NCI-H2107 (cell line): Measurements from ENCODE around the gene EIF5.
"Not testable (repeated sequence)": the region's sequence is repeated elsewhere in the genome, so short reads cannot be mapped to it uniquely, and the experiment has no call there.

Experiments
- DNase-seq: peaks from one replicate; lab custom pipeline; 2025; lab: John Stamatoyannopoulos, UW

EIF5 gene

GRCh38 chr14:103336191-103336590, 2.2 kb downstream of the EIF5 start:
- no peak for DNase-seq

DNA sequence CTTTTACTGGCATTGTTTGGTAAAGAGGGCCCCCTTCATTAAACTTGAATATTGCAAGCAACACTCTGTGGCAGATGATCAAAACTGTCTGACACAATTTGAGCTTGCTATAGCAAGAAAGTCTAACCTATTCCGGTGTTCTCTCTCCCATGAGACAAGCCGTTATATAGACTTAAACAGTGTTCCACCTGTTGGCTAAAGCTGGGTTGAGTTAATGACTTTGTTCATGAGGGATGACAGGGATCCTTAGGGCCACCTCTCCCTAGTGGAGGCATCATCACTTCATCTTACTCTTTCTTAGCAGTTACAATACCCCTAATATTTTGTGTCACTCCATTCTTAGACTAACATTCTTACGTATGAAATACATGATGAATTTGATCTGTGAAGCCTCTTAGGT, 3.8 kb downstream of the EIF5 start:
- DNase-seq, result no peak

DNA sequence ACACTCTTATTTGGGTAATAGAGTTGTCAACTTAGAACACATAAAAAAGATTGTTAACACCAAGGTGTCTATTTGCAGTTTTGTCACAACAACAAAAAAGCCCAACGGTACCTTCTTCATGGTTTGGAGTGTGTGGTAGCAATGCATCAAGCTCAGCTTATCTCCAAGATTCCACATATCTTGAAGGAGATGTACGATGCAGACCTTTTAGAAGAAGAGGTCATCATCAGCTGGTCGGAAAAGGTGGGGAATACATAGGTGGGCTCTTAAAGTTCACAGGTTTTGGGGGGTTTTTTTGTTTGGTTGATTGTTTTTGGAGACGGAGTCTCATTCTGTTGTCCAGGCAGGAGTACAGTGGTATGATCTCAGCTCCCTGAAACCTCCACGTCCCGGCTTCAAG, 5.5 kb downstream of the EIF5 start:
- no peak for DNase-seq

DNA sequence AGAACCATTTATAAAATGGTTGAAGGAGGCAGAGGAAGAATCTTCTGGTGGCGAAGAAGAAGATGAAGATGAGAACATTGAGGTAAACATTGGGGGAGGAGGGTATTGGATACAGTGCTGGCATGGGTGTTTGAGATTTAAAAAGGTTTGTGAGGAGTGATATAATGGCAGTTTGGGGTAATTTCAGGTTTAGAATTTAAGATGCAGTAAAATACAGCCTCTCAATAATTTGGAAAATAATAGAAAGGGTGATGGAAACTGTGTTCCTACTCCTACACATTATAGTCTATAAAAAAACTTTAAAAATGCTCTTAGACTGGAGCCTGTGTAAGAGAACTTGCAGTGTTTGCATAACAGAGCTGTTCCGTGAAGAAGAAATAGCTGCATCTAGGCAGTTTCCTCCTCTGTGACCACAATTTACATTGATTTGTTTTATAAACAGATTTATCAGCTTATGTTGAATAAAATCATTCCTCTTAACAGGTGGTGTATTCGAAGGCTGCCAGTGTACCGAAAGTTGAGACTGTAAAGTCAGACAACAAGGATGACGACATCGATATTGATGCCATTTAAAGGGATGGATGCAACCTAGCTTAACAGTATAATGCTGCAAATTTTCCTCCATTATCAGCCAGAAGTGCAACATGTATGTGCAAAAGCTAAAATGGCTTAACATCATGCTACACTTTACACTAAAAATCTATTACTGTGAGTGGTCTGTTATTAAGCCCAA, 6.6 kb downstream of the EIF5 start:
- DNase-seq, result no peak

- no peak for DNase-seq
These were observed 7.5 kb downstream of the EIF5 start for GRCh38 chr14:103341250-103342129.

GRCh38 chr14:103343164-103343879, 9.3 kb downstream of the EIF5 start:
- no peak for DNase-seq

DNA sequence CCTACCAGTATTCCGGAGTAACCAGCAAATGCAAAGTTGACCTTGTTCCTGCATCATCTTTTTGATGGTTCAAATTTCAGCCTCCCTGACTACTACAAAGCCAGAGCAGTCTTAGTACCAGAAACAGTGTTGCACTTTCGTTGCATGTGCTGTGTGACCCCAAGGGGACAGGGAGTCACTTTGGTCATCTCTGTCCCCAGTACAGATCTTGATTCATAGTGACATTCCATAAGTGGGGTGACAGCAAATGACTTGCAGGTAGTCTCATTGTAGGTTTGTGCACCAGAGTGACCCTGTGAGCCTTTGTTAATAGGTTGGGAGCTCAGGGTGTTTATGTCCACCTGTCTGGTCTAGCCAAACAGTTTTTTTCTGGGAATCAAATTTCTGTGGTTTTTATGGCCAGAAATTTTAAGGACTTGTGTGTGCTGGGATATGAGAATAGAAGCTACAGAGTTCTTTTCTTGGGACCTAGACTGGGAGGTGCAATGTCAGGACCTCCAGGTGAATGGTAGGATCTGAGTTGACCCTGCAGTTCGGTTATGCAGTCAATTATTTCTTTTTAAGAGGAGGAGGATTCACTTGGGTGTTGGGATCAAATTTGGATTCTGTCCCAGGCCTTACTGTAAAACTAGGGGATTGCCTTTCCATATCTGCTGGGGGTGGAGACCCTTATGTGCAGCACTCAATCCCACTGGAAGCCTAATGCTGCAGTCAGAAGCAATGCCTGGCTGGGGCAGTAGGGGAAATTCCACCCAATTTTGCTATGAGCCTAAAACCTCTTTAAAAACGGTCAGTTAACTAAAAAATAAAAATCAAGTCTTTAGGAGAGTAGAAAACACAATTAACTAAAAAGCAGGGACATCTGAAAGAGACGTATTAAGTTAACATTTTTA, 10.1 kb downstream of the EIF5 start:
- no peak for DNase-seq

DNA sequence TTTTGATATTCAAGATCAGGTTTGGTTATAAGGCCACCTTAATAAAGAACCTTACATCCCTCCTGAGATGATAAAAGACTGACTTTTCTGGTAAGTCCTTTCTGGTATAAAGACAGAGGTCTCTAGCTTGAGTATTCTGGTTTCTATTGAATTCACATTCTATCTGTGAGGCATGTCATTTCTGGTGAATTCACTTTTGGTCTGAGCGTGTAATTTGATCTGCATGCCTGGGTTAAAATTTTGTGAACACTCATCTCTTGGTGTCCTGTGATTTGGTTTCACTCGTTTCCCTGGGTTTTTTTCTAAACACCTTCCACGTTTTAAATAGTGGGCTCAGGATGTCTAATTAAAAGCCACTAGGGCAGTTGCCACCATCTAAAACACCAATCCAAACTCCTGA, 12.2 kb downstream of the EIF5 start:
- DNase-seq, result no peak

DNA sequence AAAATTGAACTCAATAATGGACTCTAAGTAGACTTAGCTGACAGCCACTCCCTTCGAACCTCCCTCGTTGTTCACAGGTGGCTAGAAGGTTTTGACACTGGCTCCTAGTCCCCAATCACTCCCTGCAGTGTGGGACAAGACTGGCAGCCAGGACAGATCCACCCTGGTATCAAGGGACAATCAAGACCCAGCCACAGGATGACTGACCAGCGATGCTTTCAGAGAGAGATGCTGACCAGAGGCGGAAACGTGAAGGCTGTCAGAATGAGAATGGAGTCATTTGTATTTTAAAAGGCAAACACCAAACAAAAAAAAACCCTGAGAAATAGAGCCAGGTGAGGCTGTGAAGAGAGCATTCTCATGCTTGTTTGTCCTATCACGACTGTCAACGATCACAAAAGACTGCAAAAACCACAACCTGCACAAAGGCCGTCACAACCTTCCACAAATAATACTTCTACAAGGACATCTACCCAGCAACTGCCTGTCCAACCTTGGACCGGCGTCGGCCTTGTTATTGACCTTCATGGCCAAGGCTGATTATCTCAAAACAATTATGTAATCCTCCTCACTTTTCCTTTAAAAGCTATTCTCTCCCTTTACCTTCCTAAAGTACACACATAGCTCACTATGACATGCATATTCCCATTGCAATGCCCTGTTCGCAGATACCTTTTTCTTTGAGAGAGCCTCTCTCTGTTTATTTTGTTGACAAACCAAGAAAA, 13.2 kb downstream of the EIF5 start:
- no peak for DNase-seq

GRCh38 chr14:103348154-103348553, 14.1 kb downstream of the EIF5 start:
- no peak for DNase-seq

GRCh38 chr14:103349982-103350381, 15.9 kb downstream of the EIF5 start:
- DNase-seq, result no peak

DNA sequence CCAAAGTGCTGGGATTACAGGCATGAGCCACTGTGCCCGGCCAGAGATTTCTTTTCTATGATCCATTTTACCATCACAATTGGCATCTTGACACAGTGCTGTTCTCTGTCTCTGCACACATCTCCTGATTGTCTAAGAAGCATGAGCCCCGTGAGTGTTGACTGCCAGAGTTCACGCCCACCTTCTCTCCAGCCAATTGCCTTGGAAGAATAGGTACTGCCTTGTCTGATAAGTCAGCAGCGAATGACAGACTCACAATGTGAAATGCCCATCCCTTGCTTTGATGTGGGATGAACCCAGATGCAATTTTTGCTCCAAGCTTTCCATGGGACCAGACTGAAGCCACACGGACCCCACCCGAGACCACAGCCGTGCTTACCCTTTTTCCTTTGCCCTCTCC, 19.3 kb downstream of the EIF5 start:
- no peak for DNase-seq

DNA sequence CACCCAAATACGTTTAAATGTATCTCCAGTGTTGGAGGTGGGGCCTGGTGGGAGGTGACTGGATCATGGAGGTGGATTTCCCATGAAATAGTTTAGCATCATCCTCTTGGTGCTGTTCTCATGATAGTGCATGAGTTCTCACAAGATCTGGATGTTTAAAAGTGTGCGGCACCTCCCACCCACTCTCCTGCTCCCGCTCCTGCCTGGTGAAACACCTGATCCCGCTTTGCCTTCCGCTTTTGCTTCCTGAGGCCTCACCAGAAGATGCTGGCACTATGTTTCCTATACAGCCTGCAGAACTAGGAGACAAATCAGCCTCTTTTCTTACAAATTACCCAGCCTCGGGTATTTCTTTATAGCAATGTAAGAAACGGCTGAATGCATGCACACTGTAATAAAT, 20.1 kb downstream of the EIF5 start:
- DNase-seq, result no peak

- DNase-seq, result no peak
These were observed 22.1 kb downstream of the EIF5 start for GRCh38 chr14:103356024-103356682.

DNA sequence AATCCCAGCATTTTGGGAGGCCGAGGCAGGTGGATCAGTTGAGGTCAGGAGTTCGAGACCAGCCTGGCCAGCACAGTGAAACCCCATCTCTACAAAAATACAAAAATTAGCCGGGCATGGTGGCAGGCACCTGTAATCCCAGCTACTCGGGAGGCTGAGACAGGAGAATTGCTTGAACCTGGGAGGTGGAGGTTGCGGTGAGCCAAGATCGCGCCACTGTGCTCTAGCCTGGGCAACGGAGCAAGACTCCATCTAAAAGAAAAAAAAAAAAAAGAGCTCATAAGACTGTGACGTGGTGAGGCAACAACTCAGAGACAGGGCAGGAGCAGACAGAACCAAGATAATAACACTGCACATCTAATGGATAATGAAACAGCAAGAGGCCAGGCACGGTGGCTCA, 23.5 kb downstream of the EIF5 start:
- DNase-seq, result not testable (repeated sequence)

GRCh38 chr14:103360548-103360947, 26.5 kb downstream of the EIF5 start:
- DNase-seq, result no peak

- no peak for DNase-seq
These were observed 27.8 kb downstream of the EIF5 start for GRCh38 chr14:103361867-103362266.

DNA sequence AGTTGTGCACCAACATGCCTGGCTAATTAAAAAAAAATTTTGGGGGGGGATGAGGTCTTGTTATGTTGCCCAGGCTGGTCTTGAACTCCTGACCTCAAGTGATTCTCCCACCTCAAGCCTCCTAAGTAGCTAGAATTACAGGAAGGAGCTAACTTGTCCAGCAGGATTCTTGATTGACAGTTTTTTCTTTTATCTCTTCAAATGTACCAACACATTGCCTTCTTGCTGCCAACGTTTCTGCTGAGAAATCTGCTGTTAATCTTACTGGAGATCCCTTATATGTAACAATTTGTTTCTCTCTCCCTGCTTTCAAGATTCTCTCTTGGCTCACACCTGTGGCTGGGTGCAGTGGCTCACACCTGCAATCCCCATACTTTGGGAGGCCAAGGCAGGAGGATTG, 28.7 kb downstream of the EIF5 start:
- DNase-seq, result no peak

DNA sequence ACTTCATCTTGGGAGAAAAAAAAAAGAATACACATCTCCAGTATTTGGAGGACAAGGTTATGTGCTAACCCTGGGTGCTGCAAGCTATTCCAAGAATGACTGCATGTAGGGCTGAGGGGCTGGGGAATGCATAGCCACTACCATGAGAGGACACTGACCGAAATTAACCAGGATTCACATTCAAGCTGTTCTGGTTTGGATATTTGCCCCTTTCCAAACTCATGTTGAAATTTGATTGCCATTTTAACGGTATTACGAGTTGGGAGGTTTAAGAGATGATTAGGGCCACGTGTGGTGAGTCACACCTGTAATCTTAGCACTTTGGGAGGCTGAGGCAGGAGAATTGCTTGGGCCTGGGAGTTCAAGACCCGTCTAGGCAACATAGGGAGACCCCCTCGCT, 32.7 kb downstream of the EIF5 start:
- DNase-seq, result no peak

GRCh38 chr14:103367995-103368394, 34.0 kb downstream of the EIF5 start:
- no peak for DNase-seq

GRCh38 chr14:103370087-103370486, 36.0 kb downstream of the EIF5 start:
- DNase-seq, result no peak
